ENCODE results near the gene PITX3.

DNA sequence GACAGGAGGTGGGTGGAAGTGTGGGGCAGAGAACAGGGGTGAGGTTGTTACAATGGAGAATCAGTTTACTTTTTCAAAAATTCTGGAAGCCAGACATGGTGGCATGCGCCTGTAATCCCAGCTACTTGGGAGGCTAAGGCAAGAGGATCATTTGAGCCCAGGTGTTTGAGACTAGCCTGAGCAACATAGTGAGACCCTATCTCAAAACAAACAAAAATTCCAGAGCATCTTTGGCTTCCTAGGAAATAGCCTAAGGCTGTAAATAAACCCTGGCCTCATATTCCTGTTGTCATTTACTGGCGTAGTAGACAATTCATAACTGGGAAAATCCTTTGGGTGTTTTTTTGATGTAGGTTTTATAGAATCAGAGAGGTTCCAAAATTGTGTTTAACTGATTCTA lies 48.0 kb upstream of the PITX3 start:
- no peak for TF ChIP-seq EZH2 (IDR thresholded peaks at IDR 0.05; ENCODE audit: low read depth, unreplicated experiment)
- TF ChIP-seq CREB1 (CRISPR knock-in tag; IDR thresholded peaks at IDR 0.05; ENCODE audit: low read depth) = no peak
- TF ChIP-seq, protein P1, sequence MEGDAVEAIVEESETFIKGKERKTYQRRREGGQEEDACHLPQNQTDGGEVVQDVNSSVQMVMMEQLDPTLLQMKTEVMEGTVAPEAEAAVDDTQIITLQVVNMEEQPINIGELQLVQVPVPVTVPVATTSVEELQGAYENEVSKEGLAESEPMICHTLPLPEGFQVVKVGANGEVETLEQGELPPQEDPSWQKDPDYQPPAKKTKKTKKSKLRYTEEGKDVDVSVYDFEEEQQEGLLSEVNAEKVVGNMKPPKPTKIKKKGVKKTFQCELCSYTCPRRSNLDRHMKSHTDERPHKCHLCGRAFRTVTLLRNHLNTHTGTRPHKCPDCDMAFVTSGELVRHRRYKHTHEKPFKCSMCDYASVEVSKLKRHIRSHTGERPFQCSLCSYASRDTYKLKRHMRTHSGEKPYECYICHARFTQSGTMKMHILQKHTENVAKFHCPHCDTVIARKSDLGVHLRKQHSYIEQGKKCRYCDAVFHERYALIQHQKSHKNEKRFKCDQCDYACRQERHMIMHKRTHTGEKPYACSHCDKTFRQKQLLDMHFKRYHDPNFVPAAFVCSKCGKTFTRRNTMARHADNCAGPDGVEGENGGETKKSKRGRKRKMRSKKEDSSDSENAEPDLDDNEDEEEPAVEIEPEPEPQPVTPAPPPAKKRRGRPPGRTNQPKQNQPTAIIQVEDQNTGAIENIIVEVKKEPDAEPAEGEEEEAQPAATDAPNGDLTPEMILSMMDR (conservative IDR thresholded peaks at IDR 0.05; ENCODE audit: low read depth in 2 of 2) = no peak
- no peak for TF ChIP-seq POLR2AphosphoS5 (IDR thresholded peaks at IDR 0.05; ENCODE audit: low read depth)
- no peak for TF ChIP-seq JUNB (IDR thresholded peaks at IDR 0.05; ENCODE audit: unreplicated experiment)
- TF ChIP-seq, protein P2, sequence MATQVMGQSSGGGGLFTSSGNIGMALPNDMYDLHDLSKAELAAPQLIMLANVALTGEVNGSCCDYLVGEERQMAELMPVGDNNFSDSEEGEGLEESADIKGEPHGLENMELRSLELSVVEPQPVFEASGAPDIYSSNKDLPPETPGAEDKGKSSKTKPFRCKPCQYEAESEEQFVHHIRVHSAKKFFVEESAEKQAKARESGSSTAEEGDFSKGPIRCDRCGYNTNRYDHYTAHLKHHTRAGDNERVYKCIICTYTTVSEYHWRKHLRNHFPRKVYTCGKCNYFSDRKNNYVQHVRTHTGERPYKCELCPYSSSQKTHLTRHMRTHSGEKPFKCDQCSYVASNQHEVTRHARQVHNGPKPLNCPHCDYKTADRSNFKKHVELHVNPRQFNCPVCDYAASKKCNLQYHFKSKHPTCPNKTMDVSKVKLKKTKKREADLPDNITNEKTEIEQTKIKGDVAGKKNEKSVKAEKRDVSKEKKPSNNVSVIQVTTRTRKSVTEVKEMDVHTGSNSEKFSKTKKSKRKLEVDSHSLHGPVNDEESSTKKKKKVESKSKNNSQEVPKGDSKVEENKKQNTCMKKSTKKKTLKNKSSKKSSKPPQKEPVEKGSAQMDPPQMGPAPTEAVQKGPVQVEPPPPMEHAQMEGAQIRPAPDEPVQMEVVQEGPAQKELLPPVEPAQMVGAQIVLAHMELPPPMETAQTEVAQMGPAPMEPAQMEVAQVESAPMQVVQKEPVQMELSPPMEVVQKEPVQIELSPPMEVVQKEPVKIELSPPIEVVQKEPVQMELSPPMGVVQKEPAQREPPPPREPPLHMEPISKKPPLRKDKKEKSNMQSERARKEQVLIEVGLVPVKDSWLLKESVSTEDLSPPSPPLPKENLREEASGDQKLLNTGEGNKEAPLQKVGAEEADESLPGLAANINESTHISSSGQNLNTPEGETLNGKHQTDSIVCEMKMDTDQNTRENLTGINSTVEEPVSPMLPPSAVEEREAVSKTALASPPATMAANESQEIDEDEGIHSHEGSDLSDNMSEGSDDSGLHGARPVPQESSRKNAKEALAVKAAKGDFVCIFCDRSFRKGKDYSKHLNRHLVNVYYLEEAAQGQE (IDR thresholded peaks at IDR 0.05; ENCODE audit: unreplicated experiment) = no peak
- TF ChIP-seq EZH2phosphoT487 (IDR thresholded peaks at IDR 0.05; ENCODE audit: unreplicated experiment) = no peak
- TF ChIP-seq, protein P3, sequence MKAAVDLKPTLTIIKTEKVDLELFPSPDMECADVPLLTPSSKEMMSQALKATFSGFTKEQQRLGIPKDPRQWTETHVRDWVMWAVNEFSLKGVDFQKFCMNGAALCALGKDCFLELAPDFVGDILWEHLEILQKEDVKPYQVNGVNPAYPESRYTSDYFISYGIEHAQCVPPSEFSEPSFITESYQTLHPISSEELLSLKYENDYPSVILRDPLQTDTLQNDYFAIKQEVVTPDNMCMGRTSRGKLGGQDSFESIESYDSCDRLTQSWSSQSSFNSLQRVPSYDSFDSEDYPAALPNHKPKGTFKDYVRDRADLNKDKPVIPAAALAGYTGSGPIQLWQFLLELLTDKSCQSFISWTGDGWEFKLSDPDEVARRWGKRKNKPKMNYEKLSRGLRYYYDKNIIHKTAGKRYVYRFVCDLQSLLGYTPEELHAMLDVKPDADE (IDR thresholded peaks at IDR 0.05) = no peak
- no peak for TF ChIP-seq ZNF331 (CRISPR knock-in tag; IDR thresholded peaks at IDR 0.05; ENCODE audit: low read depth)
- no peak for TF ChIP-seq ZNF114 (CRISPR knock-in tag; IDR thresholded peaks at IDR 0.05)
